ENCODE measurements around the gene ZNF8.
"Not testable (repeated sequence)": the region's sequence is repeated elsewhere in the genome, so short reads cannot be mapped to it uniquely, and the experiment has no call there.

ZNF8 gene

DNA sequence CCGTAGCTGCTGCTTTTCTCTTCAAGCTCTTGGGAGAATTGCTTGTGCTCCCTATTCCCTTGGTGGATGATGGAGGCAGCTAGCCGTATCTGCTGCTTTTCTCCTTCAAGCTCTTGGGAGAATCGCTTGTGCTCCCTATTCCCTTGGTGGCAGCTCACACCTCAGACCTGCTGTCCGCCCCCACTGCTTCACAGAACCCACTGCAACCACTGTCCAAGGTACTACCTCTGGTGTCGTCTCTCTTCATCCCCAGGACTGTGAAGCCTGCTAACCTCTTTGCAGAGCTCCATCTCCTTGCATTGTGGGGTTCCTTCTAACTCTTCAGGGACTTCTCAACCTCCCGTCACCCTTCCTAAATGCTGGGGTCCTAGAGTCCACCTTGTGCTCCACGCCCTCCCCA lies 21.9 kb downstream of the ZNF8 start:
- no peak for DNase-seq

DNA sequence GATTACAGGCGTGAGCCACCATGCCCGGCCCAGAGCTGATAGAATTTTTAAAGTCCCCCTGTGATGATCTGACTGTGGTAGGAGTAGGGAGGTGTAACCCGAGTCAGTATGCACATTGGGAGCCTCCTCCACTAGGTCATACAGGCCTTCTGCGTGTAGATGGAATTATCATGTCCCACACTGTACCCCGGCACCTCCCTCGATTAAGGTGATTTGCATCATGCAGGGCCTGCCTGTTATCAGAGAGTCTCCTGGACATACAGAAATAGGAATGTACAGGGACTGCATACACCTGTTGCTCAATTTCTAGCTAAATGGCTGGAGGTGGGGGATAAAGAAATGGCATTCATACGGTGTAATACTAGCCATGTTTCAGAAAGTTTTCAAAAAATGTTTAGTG lies 25.5 kb downstream of the ZNF8 start:
- no peak for DNase-seq

DNA sequence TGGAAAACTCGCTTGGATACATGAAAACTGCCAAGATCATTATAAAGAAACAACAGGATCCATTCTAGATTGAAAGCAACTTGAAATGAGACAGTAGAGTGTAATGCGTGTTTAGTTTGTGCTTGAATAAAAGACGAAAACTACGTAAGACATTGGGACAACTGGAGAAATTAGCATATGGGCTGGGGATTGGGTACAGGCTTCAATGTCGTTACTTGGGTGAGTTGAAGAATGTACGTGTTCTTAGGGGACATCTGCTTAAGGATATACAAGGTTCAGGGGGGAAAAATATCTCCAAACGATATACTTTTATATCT lies 26.0 kb downstream of the ZNF8 start:
- DNase-seq: no peak

DNA sequence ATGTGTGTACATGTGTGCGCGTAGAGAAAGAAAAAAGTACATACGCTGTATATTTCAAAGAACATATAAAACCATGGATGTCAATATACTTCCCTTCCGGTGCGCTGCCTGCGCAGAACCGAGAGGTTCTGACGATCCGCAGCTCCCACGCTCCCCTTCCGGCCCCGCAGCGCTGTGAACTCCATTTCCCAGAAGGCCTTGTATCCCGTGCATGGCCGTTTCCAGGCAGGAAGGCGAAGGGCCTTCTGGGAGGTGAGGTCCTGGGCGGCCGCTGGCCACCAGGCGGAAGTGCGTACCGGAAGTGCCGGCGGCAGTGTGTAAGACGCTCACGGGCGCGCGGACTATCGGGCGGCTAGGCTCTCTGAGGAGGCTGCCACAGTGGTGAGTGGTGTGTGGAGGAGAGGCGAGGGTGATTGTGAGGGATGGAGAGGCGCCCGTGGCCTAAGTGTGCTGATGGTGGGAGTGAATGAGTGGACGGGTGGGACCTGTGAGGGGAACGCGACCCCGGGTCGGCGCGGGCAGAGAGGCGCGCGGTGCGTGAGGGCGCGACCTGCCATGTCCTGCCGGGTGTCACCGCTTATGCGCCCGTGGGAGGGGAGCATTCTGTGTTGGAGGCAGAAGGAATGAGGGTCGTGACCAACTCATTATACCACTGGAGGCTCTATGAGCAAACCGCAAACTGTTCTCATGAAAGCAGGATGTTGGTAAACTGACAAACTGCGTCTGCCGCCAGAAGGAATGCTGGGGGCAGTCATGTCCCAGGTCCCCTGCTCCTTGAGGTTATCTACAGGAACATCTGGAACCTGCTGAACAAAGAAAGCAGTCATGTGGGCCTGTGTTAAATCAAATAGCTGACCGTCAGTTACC lies 26.5 kb downstream of the ZNF8 start, which contains the start of gene ERVK3-1:
Gene ERVK3-1 (plus strand): TSS at position 313 of the 867 bp plus-strand sequence. CDS start 6,792 bp downstream, outside the sequence.
- DNase-seq: peak; percentile 96

DNA sequence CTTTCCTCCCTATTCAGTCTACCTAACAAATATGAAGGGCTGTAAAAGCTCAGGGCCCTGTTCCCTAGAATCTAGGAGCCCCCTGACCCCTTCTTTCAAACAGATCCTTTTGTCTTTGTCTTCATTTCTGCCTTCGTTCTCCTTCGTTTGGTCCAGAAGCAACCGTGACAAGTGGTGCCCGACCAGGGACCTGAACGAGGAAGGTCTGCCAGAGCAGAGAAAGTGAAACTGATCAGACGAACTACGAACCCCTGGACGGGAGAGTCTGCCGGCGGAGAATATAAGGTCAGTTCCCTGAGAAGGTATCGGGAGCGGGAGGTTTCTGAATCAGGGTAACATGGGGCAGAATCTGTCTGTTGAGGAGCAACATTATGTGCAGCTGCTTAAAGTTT lies 27.2 kb downstream of the ZNF8 start:
- no peak for DNase-seq

DNA sequence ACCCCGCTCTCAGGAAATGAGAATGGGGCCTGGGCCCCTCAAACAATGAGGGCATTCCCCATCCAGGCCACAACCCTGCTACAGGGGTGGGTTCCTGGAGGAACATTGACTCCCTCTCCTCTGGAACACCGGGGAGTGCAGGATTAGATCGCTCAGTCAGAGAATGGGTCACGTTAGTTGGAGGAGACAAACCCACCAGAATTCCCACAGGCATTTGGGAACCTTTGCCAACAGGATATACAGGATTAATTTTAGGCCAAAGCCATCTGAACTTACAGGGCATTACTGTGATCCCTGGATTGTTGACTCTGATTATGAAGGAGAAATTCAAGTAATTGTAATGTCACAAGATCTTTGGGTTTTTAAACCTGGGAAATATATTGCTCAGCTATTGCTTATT lies 29.0 kb downstream of the ZNF8 start:
- DNase-seq: no peak

DNA sequence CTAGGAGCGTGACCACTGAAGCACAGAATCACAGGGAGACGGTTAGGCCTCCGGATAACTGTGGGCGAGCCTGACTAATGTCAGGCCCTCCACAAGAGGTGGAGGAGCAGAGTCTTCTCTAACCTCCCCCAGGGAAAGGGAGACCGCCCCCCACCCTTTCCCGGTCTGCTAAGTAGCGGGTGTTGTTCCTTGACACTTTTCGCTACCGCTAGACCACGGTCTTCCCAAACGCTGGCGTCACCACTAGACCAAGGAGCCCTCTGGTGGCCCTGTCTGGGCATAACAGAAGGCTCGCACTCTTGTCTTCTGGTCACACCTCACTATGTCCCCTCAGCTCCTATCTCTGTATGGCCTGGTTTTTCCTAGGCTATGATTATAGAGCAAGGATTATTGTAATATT lies 31.9 kb downstream of the ZNF8 start:
- not testable (repeated sequence) for DNase-seq

DNA sequence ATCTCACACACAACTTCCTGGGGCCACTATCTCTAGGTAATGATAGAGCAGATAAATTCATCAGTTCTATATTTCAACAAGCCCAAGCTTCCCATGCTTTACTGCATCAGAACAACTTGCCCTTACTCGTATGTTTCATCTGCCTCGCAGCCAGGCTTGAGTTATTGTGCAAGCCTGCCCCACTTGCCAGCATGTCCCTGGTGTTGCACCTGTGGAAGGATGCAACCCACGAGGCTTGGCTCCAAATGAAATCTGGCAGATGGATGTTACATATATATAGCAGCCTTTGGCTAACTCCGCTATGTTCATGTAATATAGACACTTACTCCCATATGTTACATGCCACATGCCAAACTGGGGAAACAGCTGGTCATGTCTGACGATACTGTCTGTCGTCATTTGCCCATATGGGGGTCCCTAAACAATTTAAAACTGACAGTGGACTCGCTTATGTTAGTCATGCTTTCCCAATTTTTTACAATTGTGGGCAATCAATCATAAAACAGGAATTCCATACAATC lies 32.6 kb downstream of the ZNF8 start:
- DNase-seq: no peak

DNA sequence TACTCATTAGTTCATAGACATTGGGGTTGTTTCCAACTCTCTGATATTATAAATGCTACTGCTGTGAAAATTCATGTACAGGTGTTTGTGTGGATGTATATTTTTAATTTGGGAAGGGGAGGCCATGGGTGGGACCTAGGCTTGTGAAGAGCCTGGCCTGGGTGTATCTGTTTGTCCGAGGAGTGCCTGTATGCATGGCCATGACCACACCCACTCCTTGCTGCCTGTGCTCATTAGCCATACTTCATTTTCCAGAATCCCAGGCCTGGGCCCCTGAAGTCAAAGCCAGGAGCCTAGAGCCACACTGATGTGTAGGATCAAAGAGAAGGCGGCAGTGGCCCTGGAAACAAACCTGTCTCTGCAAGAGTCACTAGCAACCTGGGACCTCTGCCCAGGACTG lies 36.8 kb downstream of the ZNF8 start:
- no peak for DNase-seq

DNA sequence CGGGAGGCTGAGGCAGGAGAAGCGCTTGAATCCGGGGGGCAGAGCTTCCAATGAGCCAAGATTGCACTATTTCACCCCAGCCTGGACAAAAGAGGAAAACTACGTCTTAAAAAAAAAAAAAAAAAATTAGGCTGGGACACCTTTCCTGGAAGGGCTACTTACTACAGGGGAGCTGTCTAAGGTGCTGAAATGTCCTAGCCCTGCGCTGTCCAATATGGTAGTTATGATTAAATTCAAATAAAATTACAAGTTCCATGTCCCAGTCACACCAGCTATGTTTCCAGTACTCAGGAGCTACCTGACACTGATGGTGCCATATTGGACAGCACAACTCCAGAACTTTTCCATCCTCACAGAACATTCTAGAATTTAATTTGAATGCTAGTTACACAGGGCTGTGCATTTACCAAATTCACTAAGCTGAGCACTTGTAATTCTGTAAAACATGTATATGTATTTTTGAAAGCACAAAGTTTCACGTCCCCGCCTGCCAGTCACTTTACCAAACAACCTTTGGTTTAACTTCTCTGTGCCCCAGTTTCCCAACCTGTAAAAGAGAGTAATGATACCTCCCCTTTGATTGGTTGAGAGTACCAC lies 38.8 kb downstream of the ZNF8 start:
- DNase-seq: no peak

DNA sequence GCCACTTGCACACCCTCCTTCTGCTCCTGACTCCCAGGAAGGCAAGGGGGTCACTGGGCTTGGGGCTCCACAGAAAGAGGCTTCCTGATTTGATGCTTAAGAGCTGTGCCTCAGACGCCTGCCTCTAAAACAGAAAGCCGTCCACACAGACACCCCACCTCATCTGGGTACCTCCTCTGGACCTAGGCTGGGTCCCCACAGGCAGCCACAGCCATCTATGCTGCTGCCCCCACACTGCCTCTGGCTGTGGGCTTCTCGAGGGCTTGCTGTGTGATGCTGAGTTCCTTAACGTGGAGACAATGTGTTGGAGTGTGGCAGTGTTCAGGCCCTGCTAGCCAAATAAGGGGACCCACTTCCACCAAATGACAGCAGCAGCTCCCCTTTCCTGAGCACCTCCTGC lies 39.5 kb downstream of the ZNF8 start:
- DNase-seq: no peak

DNA sequence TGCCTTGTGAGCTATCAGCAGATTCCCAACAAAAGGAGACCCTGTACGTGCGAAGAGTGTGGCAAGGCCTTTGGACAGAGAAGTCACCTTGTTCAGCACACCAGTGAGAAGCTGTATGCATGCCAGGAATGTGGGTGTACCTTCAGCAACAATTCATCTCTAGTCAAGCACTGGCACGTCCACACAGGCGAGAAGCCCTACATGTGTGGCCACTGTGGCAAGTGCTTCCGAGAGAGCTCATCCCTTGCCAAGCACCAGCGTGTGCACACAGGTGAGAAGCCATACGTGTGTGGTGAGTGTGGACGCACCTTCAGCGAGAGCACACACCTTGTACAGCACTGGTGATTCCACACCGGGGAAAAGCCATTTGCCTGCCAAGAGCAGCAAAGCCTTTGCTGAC lies 40.5 kb downstream of the ZNF8 start:
- no peak for DNase-seq

DNA sequence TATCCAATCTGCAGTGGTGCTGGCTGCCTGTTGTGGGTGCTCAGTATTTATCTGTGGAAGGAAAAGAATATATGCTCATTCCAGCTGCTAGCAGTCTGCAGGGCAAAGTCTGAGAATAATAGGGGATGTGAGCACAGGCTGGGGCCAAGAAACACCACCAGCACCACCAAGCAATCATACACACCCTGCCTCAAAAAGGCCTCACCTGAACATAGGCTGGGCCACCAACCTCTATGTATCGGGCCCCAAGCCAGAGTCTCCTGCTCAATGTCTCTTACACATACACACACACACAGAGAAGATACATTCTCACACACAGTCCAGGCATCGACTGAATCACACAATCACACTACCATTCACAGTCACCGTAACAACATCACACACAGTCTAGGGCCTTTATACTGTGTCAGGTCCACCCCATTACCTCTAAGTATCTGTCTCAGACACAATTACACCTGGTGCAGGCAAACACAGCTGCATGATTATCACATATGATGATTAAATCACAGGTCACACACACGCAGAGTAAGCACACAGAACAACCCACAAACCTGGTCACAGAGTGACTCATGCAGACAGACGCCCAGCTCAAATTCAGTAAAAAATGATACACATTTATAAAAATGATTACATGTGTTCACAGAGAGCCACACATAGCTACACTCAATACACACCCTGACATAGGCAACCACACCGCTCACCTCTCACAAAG lies 46.7 kb downstream of the ZNF8 start:
- no peak for DNase-seq

DNA sequence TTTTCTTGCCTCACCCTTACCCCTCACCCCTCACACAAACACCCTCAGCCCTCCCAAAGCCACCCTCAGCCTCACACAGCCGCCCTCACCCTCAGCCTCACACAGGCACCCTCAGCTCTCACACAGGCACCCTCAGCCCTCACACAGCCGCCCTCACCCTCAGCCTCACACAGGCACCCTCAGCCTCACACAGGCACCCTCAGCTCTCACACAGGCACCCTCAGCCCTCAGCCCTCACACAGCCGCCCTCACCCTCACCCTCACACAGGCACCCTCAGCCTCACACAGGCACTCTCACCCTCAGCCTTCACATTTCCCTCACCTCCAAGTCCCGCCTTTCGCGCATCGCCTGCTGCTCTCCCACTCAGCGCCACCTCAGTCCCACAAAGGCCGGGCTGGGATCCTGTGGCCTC lies 47.8 kb downstream of the ZNF8 start:
- no peak for DNase-seq

DNA sequence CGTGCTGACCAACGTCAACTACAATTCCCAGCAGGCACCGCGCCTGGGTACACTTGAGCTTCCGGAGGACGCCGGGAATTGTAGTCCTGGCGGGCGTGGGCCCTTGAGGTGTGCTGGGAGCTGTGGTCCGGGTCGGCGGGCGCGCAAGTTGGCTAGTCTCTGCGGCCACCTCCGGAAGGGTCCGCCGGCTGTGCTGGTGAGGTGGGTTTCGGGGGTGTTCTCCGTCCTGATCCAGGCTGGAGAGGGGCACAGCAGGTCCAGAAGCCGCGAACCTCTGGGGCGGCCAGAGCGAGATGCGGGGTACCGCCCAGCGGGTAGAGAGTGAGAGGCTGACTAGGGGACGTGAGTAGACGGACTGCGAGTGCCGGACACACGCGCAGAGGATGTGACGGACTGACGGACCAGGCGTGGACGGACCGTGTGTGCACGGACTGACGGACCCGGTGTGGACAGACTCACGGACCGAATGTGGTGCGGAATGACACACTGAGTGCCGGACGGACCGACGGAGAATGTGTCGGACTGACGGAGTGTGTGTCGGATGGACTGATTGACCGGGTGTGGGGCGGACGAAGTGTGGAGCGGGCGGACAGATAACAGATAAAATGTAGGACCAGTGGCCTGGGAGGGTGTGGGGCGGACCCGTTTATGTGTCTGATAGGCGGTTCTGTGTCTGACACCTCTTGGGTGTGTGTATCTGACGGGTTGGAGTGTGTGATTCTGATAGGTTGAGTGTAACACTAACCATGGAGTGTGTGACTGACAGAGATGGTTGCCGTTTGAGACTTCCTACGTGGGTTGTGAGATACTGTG lies 48.4 kb downstream of the ZNF8 start, which contains the start of gene ZSCAN22:
Gene ZSCAN22 (plus strand): TSS at position 81 of the 813 bp plus-strand sequence. CDS start 7,809 bp downstream, outside the sequence.
- DNase-seq: peak; percentile 90

DNA sequence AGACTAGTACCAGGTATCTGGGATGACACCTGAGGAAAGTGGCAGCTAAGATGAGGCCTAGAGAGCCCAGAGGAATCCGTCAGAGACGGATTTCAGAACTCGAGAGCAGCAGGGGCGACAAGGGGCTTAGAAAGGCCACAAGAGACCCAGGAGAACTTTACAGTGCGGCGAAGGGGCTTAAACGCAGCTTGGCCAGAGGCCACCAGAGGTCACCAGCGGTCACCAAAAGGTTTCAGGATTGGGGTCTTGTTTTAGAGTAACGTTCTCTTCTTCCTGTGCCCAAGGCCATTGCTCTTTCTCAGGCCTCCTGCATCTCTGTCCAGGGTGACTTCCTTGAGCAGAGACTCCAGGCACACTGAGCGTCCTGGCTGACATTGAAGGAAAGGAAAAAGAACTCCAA lies 50.2 kb downstream of the ZNF8 start:
- no peak for DNase-seq

DNA sequence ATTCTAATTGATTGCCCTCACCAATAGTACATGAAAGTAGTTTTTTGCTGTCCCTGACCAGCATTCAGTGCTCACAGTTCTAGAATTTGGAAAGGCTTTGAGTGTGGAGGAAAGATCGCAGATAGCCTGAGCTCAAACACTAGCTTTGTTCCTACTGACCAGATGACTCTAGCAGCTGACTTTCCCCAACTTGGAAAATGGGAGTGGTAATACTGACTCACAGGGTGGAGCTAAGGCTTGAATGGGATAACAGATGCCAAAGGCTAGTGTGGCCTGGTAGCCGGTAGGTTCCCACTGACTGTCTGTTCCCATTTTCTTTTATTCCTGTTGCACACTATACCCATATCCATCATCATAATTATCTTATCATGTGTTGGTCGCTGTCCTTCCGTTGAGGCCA lies 51.7 kb downstream of the ZNF8 start:
- DNase-seq: no peak

DNA sequence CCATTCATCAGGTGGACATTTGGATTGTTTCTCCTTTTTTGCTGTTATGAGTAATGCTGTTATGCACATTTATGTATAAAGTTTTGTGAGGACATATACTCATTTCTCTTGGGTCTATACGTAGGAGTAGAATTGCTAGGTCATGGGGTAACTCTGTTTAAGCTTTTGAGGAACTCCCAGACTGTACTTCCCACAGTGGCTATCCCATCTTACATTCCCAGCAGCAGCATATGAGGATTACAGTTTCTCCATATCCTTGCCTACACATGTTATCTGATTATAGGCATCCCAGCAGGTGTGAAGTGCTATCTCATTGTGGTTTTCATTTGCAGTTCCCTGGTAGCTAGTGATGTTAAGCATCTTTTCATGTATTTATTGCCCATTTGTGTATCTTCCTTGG lies 53.9 kb downstream of the ZNF8 start:
- no peak for DNase-seq

DNA sequence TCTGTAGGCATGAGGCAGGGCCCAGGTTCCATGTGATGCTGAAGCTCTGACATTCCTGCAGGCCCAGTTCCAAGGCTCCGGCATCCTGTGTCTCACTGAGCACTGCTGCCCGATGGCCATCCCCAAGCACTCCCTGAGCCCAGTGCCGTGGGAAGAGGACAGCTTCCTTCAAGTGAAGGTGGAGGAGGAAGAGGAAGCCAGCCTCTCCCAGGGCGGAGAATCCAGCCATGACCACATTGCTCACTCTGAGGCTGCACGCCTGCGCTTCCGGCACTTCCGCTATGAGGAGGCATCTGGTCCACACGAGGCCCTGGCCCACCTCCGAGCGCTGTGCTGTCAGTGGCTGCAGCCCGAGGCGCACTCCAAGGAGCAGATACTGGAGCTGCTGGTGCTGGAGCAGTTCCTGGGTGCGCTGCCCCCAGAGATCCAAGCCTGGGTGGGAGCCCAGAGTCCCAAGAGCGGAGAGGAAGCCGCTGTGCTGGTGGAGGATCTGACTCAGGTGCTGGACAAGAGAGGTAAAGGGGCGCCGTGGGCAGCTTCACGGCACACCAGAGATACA lies 56.0 kb downstream of the ZNF8 start:
- no peak for DNase-seq

DNA sequence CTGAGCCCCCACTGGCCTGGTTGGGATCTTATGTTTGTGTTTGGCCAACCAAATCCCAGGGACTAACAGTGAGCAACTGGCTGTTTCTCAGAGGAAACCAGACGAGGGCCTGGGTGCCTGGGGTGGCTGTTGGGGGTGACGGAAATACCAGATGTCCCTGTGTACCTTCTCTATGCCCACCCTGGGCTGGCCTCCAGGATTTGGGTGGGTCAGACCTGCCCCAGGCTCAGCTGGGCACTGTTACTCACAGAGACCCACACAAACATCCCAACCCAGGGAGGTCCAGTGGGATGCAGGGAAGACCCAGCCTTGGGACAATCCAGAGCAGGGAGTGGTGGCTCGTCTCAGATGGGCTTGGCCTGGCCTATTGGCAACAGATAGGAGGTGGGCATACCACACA lies 56.9 kb downstream of the ZNF8 start:
- DNase-seq: no peak

DNA sequence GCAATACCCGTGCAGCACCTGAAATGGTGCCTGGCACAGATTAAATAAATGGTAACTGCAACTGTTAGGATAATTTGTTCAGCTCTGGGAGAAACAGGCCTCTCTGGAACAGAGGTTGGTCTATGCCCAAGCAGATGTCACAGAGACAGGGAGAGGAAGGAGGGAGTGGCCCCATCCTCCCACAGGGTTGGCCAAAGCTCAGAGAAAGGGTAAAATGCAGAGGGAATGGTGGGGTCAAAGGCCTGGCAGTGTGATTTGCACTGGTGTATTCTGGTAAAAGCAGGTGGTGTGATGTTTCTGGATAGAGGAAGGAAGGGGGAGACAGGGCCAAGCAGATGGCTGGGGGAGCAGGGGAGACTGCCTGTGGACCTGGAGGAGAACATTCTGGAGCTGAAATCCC lies 57.5 kb downstream of the ZNF8 start:
- DNase-seq: no peak

DNA sequence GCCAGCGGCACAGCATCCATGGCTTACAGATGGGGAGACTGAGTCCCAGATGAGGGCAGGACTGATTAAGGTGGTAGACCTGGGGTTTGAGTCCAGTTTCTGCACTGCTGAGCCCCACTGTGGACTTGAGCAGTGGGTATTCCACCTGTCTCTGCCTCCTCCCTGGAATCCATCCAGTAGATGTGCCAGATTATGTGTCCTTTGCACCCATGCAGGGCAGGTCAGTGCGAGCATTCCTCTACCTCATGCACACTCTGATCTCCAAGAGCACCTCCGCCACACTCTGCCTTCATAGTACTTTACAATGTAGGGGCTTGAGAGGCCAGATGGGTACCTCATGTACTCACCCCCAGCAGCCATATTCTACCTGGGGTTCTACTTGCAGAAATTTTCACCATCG lies 58.1 kb downstream of the ZNF8 start:
- no peak for DNase-seq

DNA sequence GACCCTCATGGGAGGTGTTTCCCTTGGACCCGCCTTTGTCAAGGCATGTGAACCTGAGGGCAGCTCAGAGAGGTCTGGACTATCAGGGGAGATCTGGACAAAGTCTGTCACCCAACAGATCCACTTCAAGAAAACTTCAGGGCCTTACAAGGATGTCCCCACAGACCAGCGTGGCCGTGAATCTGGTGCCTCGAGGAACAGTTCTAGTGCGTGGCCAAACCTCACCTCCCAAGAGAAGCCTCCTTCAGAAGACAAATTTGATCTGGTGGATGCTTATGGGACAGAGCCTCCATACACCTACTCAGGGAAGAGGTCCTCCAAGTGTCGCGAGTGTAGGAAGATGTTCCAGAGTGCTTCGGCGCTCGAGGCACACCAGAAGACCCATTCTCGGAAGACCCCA lies 59.6 kb downstream of the ZNF8 start:
- no peak for DNase-seq

Data from stimulated activated naive CD4-positive, alpha-beta T cell treated with Interleukin-2 at 50 U/mL for 16 hours (primary cell).